HepG2 (cell line): ENCODE results near the gene SMARCAD1. TPM values are rescaled to one million over a fixed set of nuclear protein-coding genes. Genes with fewer than 3 reads are reported as not detected.

ENCODE experiments used
- ATF4 ChIP-seq, 2 experiments: fragments of 450-650 bp in 1 of 2; sonication (generic) in 1 of 2; formaldehyde crosslinking; IDR thresholded peaks; 2 replicates each; pipeline versions ENCODE4 v1.5.0 to v1.8.0; 2020 to 2022; ENCODE audit warnings: mild to moderate bottlenecking in 1 of 2, missing genetic modification reagents in 1 of 2
- BORCS8-MEF2B ChIP-seq: sonication (generic); formaldehyde crosslinking; IDR thresholded peaks from 2 replicates; pipeline ENCODE4 v1.8.0; 2022; ENCODE audit warnings: mild to moderate bottlenecking, missing genetic modification reagents
- DMTF1 ChIP-seq: sonication (generic); formaldehyde crosslinking; IDR thresholded peaks from 2 replicates; pipeline ENCODE4 v1.4.0; 2020; ENCODE audit warnings: mild to moderate bottlenecking, missing genetic modification reagents
- DNMT3B ChIP-seq: conservative IDR thresholded peaks from 2 replicates; pipeline ENCODE4 v1.6.1; 2016; ENCODE audit warnings: missing biosample characterization, control low read depth
- FOXK1 ChIP-seq: sonication (generic); formaldehyde crosslinking; IDR thresholded peaks from 2 replicates; pipeline ENCODE4 v1.4.0; 2020; ENCODE audit warnings: low read depth, missing genetic modification reagents, borderline replicate concordance
- GABPB1 ChIP-seq: IDR thresholded peaks from 2 replicates; pipeline ENCODE4 v1.6.1; 2016; ENCODE audit warnings: mild to moderate bottlenecking, missing genetic modification reagents, moderate library complexity, missing compliant biosample characterization
- JUNB ChIP-seq: sonication (generic); formaldehyde crosslinking; IDR thresholded peaks from 2 replicates; pipeline ENCODE4 v1.8.0; 2022; ENCODE audit warnings: missing genetic modification reagents, mild to moderate bottlenecking, borderline replicate concordance
- MED13 ChIP-seq: sonication (generic); formaldehyde crosslinking; IDR thresholded peaks from 2 replicates; pipeline ENCODE4 v1.5.0; 2020; ENCODE audit warnings: missing genetic modification reagents
- NCOA5 ChIP-seq: sonication (generic); formaldehyde crosslinking; IDR thresholded peaks from 2 replicates; pipeline ENCODE4 v1.4.0; 2020; ENCODE audit warnings: missing genetic modification reagents
- RNF2 ChIP-seq: fragments of 450-650 bp; conservative IDR thresholded peaks from 2 replicates; pipeline ENCODE4 v1.6.1; 2016; ENCODE audit warnings: low read depth
- SRF ChIP-seq: IDR thresholded peaks from 2 replicates; pipeline ENCODE4 v1.6.1; 2011; ENCODE audit warnings: mild to moderate bottlenecking, low read depth, low read length, moderate library complexity
- STAG1 ChIP-seq: sonication (generic); formaldehyde crosslinking; IDR thresholded peaks from 2 replicates; pipeline ENCODE4 v1.4.0; 2020; ENCODE audit warnings: missing genetic modification reagents
- ZNF232 ChIP-seq: sonication (generic); formaldehyde crosslinking; IDR thresholded peaks from 2 replicates; pipeline ENCODE4 v1.4.0; 2020; ENCODE audit warnings: missing genetic modification reagents, borderline replicate concordance
- ZNF331 ChIP-seq: sonication (generic); formaldehyde crosslinking; IDR thresholded peaks from 2 replicates; pipeline ENCODE4 v1.4.0; 2020; ENCODE audit warnings: missing genetic modification reagents
- ZNF496 ChIP-seq: sonication (generic); formaldehyde crosslinking; IDR thresholded peaks from 2 replicates; pipeline ENCODE4 v1.8.1; 2023; ENCODE audit warnings: mild to moderate bottlenecking, moderate library complexity, missing genetic modification reagents; ENCODE audit not compliant: insufficient replicate concordance
- ZSCAN9 ChIP-seq: IDR thresholded peaks from 2 replicates; pipeline ENCODE4 v1.6.1; 2016; ENCODE audit warnings: borderline replicate concordance
- polyA plus RNA-seq, 8 experiments: library from polyadenylated mRNA; depleted of rRNA in 3 of 8; stranded (reverse) in 7 of 8; unstranded in 1 of 8; fragments of >200 nt; fragmentation: Illumina TruSeq in 4 of 8; extraction: Trizol in 4 of 8; gene quantifications; 2 replicates each; pipeline versions ENCODE4 v1.2.1 to v1.2.3, GENCODE V29; 2011 to 2016; ENCODE audit warnings: low read depth in 4 of 8, missing spikeins in 1 of 8, mixed read lengths in 1 of 8; ENCODE audit not compliant: insufficient read depth in 1 of 8
- total RNA-seq, 5 experiments: library from RNA; depleted of rRNA; stranded (reverse); fragments of >200 nt; fragmentation: Illumina TruSeq; extraction: Trizol; gene quantifications; 2 replicates each; pipeline ENCODE4 v1.2.3, GENCODE V29; 2016; ENCODE audit warnings: low read depth in 1 of 5
- TF ChIP-seq, protein P1 (sequence below): sonication (generic); formaldehyde crosslinking; IDR thresholded peaks from 2 replicates; pipeline ENCODE4 v1.5.1; 2020; ENCODE audit warnings: missing genetic modification reagents, mild to moderate bottlenecking, borderline replicate concordance
- TF ChIP-seq, protein P2 (sequence below): sonication (generic); formaldehyde crosslinking; IDR thresholded peaks from 2 replicates; pipeline ENCODE4 v1.4.0; 2020; ENCODE audit warnings: missing genetic modification reagents

SMARCAD1 gene
- total and polyA plus RNA-seq, 2 of the 13 experiments (the other 11 are each of a cell fraction or from before 2014, with no cell fraction given) = 18.2 to 35.9 TPM

GRCh38 chr4:94207469-94208224 is at the start of gene SMARCAD1 (continued):
- TF ChIP-seq ZSCAN9 (CRISPR knock-in tag) (no peak), MED13 (CRISPR knock-in tag) (peak; percentile 67; the same call in 1 of the 2 replicates), JUNB (CRISPR knock-in tag) (peak; percentile 37; the same call in 1 of the 2 replicates), RNF2 (peak; percentile 94), FOXK1 (CRISPR knock-in tag) (peak; percentile 72; the same call in 1 of the 2 replicates), ZNF232 (CRISPR knock-in tag) (peak; percentile 74; the same call in 1 of the 2 replicates), SRF (no peak; the same call in 1 of the 2 replicates), DNMT3B (CRISPR knock-in tag) (peak; percentile 81; the same call in 1 of the 2 replicates), BORCS8-MEF2B (CRISPR knock-in tag) (peak; percentile 79; the same call in 1 of the 2 replicates), NCOA5 (no peak), ZNF496 (no peak), STAG1 (CRISPR knock-in tag) (no peak), GABPB1 (CRISPR knock-in tag) (peak; percentile 97), ATF4 (CRISPR knock-in tag; IDR thresholded peaks at IDR 0.05) (peak; percentile 40 to 78; a peak in 3 of 4 replicates), ZNF331 (CRISPR knock-in tag) (no peak; the same call in none of the 2 replicates), DMTF1 (CRISPR knock-in tag) (no peak)
- TF ChIP-seq, protein P1, sequence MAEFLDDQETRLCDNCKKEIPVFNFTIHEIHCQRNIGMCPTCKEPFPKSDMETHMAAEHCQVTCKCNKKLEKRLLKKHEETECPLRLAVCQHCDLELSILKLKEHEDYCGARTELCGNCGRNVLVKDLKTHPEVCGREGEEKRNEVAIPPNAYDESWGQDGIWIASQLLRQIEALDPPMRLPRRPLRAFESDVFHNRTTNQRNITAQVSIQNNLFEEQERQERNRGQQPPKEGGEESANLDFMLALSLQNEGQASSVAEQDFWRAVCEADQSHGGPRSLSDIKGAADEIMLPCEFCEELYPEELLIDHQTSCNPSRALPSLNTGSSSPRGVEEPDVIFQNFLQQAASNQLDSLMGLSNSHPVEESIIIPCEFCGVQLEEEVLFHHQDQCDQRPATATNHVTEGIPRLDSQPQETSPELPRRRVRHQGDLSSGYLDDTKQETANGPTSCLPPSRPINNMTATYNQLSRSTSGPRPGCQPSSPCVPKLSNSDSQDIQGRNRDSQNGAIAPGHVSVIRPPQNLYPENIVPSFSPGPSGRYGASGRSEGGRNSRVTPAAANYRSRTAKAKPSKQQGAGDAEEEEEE (CRISPR knock-in tag) = no peak
- TF ChIP-seq, protein P2, sequence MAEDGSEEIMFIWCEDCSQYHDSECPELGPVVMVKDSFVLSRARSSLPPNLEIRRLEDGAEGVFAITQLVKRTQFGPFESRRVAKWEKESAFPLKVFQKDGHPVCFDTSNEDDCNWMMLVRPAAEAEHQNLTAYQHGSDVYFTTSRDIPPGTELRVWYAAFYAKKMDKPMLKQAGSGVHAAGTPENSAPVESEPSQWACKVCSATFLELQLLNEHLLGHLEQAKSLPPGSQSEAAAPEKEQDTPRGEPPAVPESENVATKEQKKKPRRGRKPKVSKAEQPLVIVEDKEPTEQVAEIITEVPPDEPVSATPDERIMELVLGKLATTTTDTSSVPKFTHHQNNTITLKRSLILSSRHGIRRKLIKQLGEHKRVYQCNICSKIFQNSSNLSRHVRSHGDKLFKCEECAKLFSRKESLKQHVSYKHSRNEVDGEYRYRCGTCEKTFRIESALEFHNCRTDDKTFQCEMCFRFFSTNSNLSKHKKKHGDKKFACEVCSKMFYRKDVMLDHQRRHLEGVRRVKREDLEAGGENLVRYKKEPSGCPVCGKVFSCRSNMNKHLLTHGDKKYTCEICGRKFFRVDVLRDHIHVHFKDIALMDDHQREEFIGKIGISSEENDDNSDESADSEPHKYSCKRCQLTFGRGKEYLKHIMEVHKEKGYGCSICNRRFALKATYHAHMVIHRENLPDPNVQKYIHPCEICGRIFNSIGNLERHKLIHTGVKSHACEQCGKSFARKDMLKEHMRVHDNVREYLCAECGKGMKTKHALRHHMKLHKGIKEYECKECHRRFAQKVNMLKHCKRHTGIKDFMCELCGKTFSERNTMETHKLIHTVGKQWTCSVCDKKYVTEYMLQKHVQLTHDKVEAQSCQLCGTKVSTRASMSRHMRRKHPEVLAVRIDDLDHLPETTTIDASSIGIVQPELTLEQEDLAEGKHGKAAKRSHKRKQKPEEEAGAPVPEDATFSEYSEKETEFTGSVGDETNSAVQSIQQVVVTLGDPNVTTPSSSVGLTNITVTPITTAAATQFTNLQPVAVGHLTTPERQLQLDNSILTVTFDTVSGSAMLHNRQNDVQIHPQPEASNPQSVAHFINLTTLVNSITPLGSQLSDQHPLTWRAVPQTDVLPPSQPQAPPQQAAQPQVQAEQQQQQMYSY (CRISPR knock-in tag) = no peak
